H1 (cell line): ENCODE results near the gene CREB1.

ENCODE experiments used
- CTCF ChIP-seq, 3 experiments: IDR thresholded peaks; 1 replicate in 2 of 3; 2 replicates in 1 of 3; pipeline versions ENCODE4 v1.5.1 to v1.6.1; 2011; ENCODE audit warnings: low read length in 3 of 3, mild to moderate bottlenecking in 3 of 3, inconsistent platforms in 2 of 3, low read depth in 1 of 3, moderate library complexity in 1 of 3; ENCODE audit not compliant: insufficient read depth in 1 of 3; ENCODE audit errors: control extremely low read depth in 1 of 3
- EP300 ChIP-seq, 2 experiments: IDR thresholded peaks; 1 replicate in 1 of 2; 2 replicates in 1 of 2; pipeline ENCODE4 v1.6.1; 2011 to 2012; ENCODE audit warnings: low read depth in 2 of 2, low read length in 2 of 2, mild to moderate bottlenecking in 2 of 2, borderline replicate concordance in 1 of 2, inconsistent platforms in 1 of 2, moderate library complexity in 1 of 2
- EZH2 ChIP-seq: fragments of 200-600 bp; sonication (generic); IDR thresholded peaks from 2 replicates; pipeline ENCODE4 v1.7.1; 2012; ENCODE audit warnings: low read depth, mild to moderate bottlenecking, moderate library complexity, low read length, inconsistent platforms; ENCODE audit not compliant: severe bottlenecking
- GABPA ChIP-seq: IDR thresholded peaks from 2 replicates; pipeline ENCODE4 v1.6.1; 2011; ENCODE audit warnings: mild to moderate bottlenecking, low read length, moderate library complexity, borderline replicate concordance; ENCODE audit not compliant: insufficient read depth
- GTF2F1 ChIP-seq: IDR thresholded peaks from 2 replicates; pipeline ENCODE4 v1.6.1; 2012; ENCODE audit warnings: low read depth, low read length, improper control_type of control experiment, borderline replicate concordance
- HDAC6 ChIP-seq: IDR thresholded peaks from one replicate; pipeline ENCODE4 v1.7.1; 2012; ENCODE audit warnings: low read depth, mild to moderate bottlenecking, inconsistent platforms, low read length, moderate library complexity
- RAD21 ChIP-seq, 2 experiments: IDR thresholded peaks in 1 of 2; conservative IDR thresholded peaks in 1 of 2; 2 replicates each; pipeline ENCODE4 v1.6.1; 2011; ENCODE audit warnings: low read depth in 2 of 2, low read length in 2 of 2, improper control_type of control experiment in 1 of 2, inconsistent platforms in 1 of 2, mild to moderate bottlenecking in 1 of 2, moderate library complexity in 1 of 2
- SP4 ChIP-seq: IDR thresholded peaks from 2 replicates; pipeline ENCODE4 v1.6.1; 2012; ENCODE audit warnings: low read length, inconsistent platforms
- SUZ12 ChIP-seq: fragments of 200-600 bp; sonication (generic); IDR thresholded peaks from 2 replicates; pipeline ENCODE4 v1.6.1; 2012; ENCODE audit warnings: mild to moderate bottlenecking, inconsistent platforms, low read length, moderate library complexity, mixed read lengths
- TEAD4 ChIP-seq: IDR thresholded peaks from 2 replicates; pipeline ENCODE4 v1.6.1; 2012; ENCODE audit warnings: low read depth, low read length, inconsistent platforms, mixed read lengths
- YY1 ChIP-seq: IDR thresholded peaks from 2 replicates; pipeline ENCODE4 v1.6.1; 2011; ENCODE audit warnings: low read depth, mild to moderate bottlenecking, low read length

- no peak for TF ChIP-seq GTF2F1
- no peak for TF ChIP-seq SUZ12
- no peak for TF ChIP-seq CTCF (IDR thresholded peaks at IDR 0.05; ENCODE audit: control extremely low read depth in 1 of 3, insufficient read depth in 1 of 3, low read depth in 1 of 3, low read length in 3 of 3)
- TF ChIP-seq YY1, result no peak
- no peak for TF ChIP-seq SP4
- TF ChIP-seq EP300 (IDR thresholded peaks at IDR 0.05; ENCODE audit: borderline replicate concordance in 1 of 2, low read depth in 2 of 2, low read length in 2 of 2), result no peak
- no peak for TF ChIP-seq GABPA
- TF ChIP-seq TEAD4, result no peak
- TF ChIP-seq RAD21 (IDR thresholded peaks at IDR 0.05 in 1 of 2, conservative IDR thresholded peaks at IDR 0.05 in 1 of 2; ENCODE audit: low read depth in 2 of 2, low read length in 2 of 2), result no peak
- no peak for TF ChIP-seq EZH2
- no peak for TF ChIP-seq HDAC6
These were observed 72.0 kb downstream of the CREB1 start for GRCh38 chr2:207601774-207602173.
